HCT116 (cell line): Measurements from ENCODE around the gene IFITM10. TPM values are rescaled to one million over a fixed set of nuclear protein-coding genes. Genes with fewer than 3 reads are reported as not detected.

Experiments
- ATAC-seq: fragments of 200-7000 bp; cut with Tn5 transposase; 2 replicates; pipeline ENCODE4 v1.9.1; 2020; ENCODE audit warnings: mild to moderate bottlenecking, moderate library complexity
- BruUV-seq: library from RNA; stranded (reverse); fragments of 400-500 nt; replicated peaks from 2 replicates; lab custom pipeline; 2021; lab: Mats Ljungman, UMichigan
- CTCF ChIA-PET: fragments of 300-600 bp; sonication (Branson Sonifier 250); formaldehyde crosslinking; loops from one replicate; lab custom pipeline; 2021; ENCODE audit warnings: antibody characterized with exemption; lab: Charles Lee
- POLR2A ChIA-PET: fragments of 300-600, 350-600 bp; sonication (Branson Sonifier 250); formaldehyde crosslinking; loops from one replicate; lab custom pipeline; 2021; ENCODE audit warnings: antibody characterized with exemption; lab: Charles Lee
- RAD21 ChIA-PET, 2 experiments: fragments of 300-600 bp; sonication (Branson Sonifier 250); formaldehyde crosslinking; loops; one replicate each; lab custom pipeline; 2023; ENCODE audit warnings: low total read pairs in 2 of 2; ENCODE audit not compliant: uncharacterized antibody in 2 of 2, unreplicated experiment in 2 of 2, low non-redundant PET in 1 of 2; lab: Charles Lee
- DNase-seq: peaks from one replicate; pipeline ENCODE4 v3.0.0-alpha.2; 2010; ENCODE audit warnings: low read depth, low spot score
- H2AFZ ChIP-seq: fragments of 200-600 bp; shearing (Covaris generic), sonication (generic); 2 replicates; pipeline ENCODE4 v1.6.1; 2017; ENCODE audit warnings: low read depth, mixed run types, mixed read lengths, antibody characterized with exemption, low read length; ENCODE audit not compliant: poor library complexity, severe bottlenecking
- H3K27ac ChIP-seq: 2 replicates; pipeline ENCODE4 v1.5.1; 2012; ENCODE audit warnings: low read depth, low read length
- H3K27me3 ChIP-seq: fragments of 200-600 bp; sonication (generic); 2 replicates; pipeline ENCODE4 v1.6.1; 2016; ENCODE audit warnings: mixed run types, low read length, mixed read lengths; ENCODE audit not compliant: insufficient read depth
- H3K36me3 ChIP-seq, 2 experiments: fragments of 200-500 bp in 1 of 2; fragments of 200-600 bp in 1 of 2; sonication (Bioruptor generic) in 1 of 2; sonication (generic) in 1 of 2; 2 replicates each; pipeline versions ENCODE4 v1.5.1 to v1.6.1; 2014 to 2016; ENCODE audit warnings: low read length in 2 of 2, inconsistent platforms in 1 of 2, mixed read lengths in 1 of 2, mixed run types in 1 of 2; ENCODE audit not compliant: insufficient read depth in 2 of 2, control insufficient read depth in 1 of 2
- H3K4me1 ChIP-seq, 2 experiments: fragments of 200-600 bp in 1 of 2; sonication (generic) in 1 of 2; 2 replicates each; pipeline versions ENCODE4 v1.5.1 to v1.6.1; 2012 to 2017; ENCODE audit warnings: low read length in 2 of 2, inconsistent platforms in 1 of 2, mild to moderate bottlenecking in 1 of 2, mixed read lengths in 1 of 2, mixed run types in 1 of 2, moderate library complexity in 1 of 2; ENCODE audit not compliant: insufficient read depth in 2 of 2, control insufficient read depth in 1 of 2
- H3K4me2 ChIP-seq: fragments of 200-600 bp; sonication (generic); 2 replicates; pipeline ENCODE4 v1.6.1; 2017; ENCODE audit warnings: mixed run types, low read length, mixed read lengths
- H3K4me3 ChIP-seq, 2 experiments: fragments of 200-600 bp in 1 of 2; sonication (generic) in 1 of 2; replicated peaks in 1 of 2; 2 replicates each; pipeline ENCODE4 v1.5.1; 2011 to 2016; ENCODE audit warnings: low read length in 2 of 2, control low read depth in 1 of 2, low read depth in 1 of 2, mild to moderate bottlenecking in 1 of 2, mixed read lengths in 1 of 2, mixed run types in 1 of 2
- H3K79me2 ChIP-seq: fragments of 200-600 bp; sonication (generic); 2 replicates; pipeline ENCODE4 v1.6.1; 2017; ENCODE audit warnings: mild to moderate bottlenecking, mixed run types, low read length, moderate library complexity, mixed read lengths; ENCODE audit not compliant: insufficient read depth
- H3K9ac ChIP-seq: fragments of 200-600 bp; sonication (generic); 2 replicates; pipeline ENCODE4 v1.6.1; 2016; ENCODE audit warnings: low read length, mixed read lengths
- H3K9me2 ChIP-seq: fragments of 200-600 bp; sonication (generic), shearing (Covaris generic); 2 replicates; pipeline ENCODE4 v1.6.1; 2017; ENCODE audit warnings: mixed run types, mild to moderate bottlenecking, moderate library complexity; ENCODE audit not compliant: insufficient read depth
- H3K9me3 ChIP-seq, 2 experiments: fragments of 200-500 bp in 1 of 2; fragments of 200-600 bp in 1 of 2; sonication (Bioruptor generic) in 1 of 2; sonication (generic) in 1 of 2; 2 replicates each; pipeline ENCODE4 v1.6.1; 2014 to 2017; ENCODE audit warnings: low read length in 2 of 2, mixed read lengths in 2 of 2, inconsistent platforms in 1 of 2, low read depth in 1 of 2, mild to moderate bottlenecking in 1 of 2, mixed run types in 1 of 2, moderate library complexity in 1 of 2; ENCODE audit not compliant: control insufficient read depth in 1 of 2, insufficient read depth in 1 of 2
- H4K20me1 ChIP-seq: fragments of 200-600 bp; sonication (generic), shearing (Covaris generic); 2 replicates; pipeline ENCODE4 v1.6.1; 2017; ENCODE audit warnings: mixed run types, mild to moderate bottlenecking, moderate library complexity; ENCODE audit not compliant: insufficient read depth
- ATF3 ChIP-seq: IDR thresholded peaks from 2 replicates; pipeline ENCODE4 v1.6.1; 2012
- CBX3 ChIP-seq: IDR thresholded peaks from 2 replicates; pipeline ENCODE4 v1.6.1; 2012; ENCODE audit warnings: low read depth
- CEBPB ChIP-seq: IDR thresholded peaks from 2 replicates; pipeline ENCODE4 v1.6.1; 2012; ENCODE audit warnings: low read depth
- CTCF ChIP-seq, 3 experiments: fragments of 200-600 bp in 1 of 3; sonication (generic) in 1 of 3; IDR thresholded peaks in 2 of 3; conservative IDR thresholded peaks in 1 of 3; 2 replicates each; pipeline ENCODE4 v1.5.1; 2012 to 2017; ENCODE audit warnings: low read depth in 2 of 3, low read length in 2 of 3, antibody characterized with exemption in 1 of 3, borderline replicate concordance in 1 of 3, control low read depth in 1 of 3, mild to moderate bottlenecking in 1 of 3, mixed read lengths in 1 of 3, mixed run types in 1 of 3, moderate library complexity in 1 of 3; ENCODE audit not compliant: insufficient read depth in 1 of 3
- EGR1 ChIP-seq: IDR thresholded peaks from 2 replicates; pipeline ENCODE4 v1.6.1; 2012; ENCODE audit warnings: low read depth
- ELF1 ChIP-seq: IDR thresholded peaks from 2 replicates; pipeline ENCODE4 v1.6.1; 2012; ENCODE audit warnings: low read depth, borderline replicate concordance
- EZH2phosphoT487 ChIP-seq: fragments of 200-600 bp; IDR thresholded peaks from 2 replicates; pipeline ENCODE4 v1.6.1; 2018; ENCODE audit warnings: antibody characterized with exemption, borderline replicate concordance
- FOSL1 ChIP-seq: IDR thresholded peaks from 2 replicates; pipeline ENCODE4 v1.6.1; 2012; ENCODE audit warnings: low read depth
- POLR2AphosphoS5 ChIP-seq: IDR thresholded peaks from 2 replicates; pipeline ENCODE4 v1.6.1; 2011; ENCODE audit warnings: mild to moderate bottlenecking, low read depth, low read length, moderate library complexity
- REST ChIP-seq: IDR thresholded peaks from 2 replicates; pipeline ENCODE4 v1.6.1; 2012; ENCODE audit warnings: low read depth
- TCF7L2 ChIP-seq: IDR thresholded peaks from 2 replicates; pipeline ENCODE4 v1.7.0; 2011; ENCODE audit warnings: borderline replicate concordance, inconsistent platforms; ENCODE audit not compliant: insufficient read depth, insufficient read length; ENCODE audit errors: extremely low read depth
- intact Hi-C: fragments of 100-400 bp; cut with micrococcal nuclease; formaldehyde crosslinking; loops from 2 replicates; pipeline ENCODE4 v1.10.0; 2022
- total RNA-seq: library from RNA; stranded (reverse); gene quantifications from one replicate; pipeline ENCODE4 v1.2.1, GENCODE V29; 2021; ENCODE audit not compliant: unreplicated experiment

IFITM10 gene
- total RNA-seq, 1 experiment from 2014 or later: 1.9 TPM

DNA sequence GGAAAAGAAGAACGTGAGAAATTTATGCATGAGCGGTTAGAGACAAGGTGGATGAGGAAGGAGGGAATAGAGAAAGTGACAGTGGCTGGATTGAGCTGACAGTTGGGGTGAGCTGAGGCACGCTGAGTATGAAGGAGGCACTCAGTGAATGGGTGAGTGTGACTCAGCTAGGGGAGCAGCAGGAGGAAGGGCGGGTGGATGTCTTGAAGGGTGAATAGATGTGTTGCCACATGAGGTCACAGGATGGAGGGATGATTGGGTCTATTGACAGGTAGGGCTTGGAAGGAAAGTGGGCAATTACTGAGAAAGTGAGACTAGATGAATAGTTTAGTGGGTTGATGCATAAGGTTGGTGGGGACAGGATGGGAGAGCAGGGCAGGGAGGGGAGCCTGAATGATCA is 8.0 kb downstream of the IFITM10 start (continued):
- TF ChIP-seq CTCF (IDR thresholded peaks at IDR 0.05 in 2 of 3, conservative IDR thresholded peaks at IDR 0.05 in 1 of 3; ENCODE audit: borderline replicate concordance in 1 of 3, insufficient read depth in 1 of 3, low read depth in 2 of 3, low read length in 2 of 3) (no peak), POLR2AphosphoS5 (no peak), EZH2phosphoT487 (no peak), ELF1 (no peak), ATF3 (no peak), CBX3 (no peak)
- TF ChIP-seq, all 23 proteins: peak for 0

DNA sequence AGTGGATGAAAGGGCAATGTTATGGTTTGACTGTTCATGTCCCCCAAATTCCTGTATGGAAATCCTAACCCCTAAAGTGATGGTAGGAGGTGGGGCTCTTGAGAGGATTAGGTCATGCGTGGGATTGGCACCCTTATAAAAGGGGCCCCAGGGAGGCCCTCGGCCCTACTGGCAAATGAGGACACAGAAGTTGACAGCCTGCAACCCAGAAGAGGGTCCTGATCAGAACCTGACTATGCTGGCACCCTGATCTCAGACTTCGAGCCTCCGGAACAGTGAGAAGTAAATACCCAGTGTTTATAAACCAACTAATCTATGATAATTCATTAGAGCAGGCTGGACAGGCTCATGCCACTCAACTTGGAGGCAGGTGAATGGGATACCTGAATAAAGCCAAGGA is 8.7 kb downstream of the IFITM10 start:
- no peak for DNase-seq
- Histone ChIP-seq H3K36me3 (no peaks in the 10 kb centered on the region), H3K4me3 (no peak overlapping the region), H4K20me1 (no peaks in the 10 kb centered on the region), H3K4me1 (no peaks in the 10 kb centered on the region), H3K27me3 (peaks cover 12% of the 10 kb centered on the region; the same call in 1 of the 2 replicates), H3K4me2 (no peak overlapping the region), H3K79me2 (no peaks in the 10 kb centered on the region), H3K9me3 (peaks cover 6 to 11% of the 10 kb centered on the region in 2 experiments; a peak in 3 of 4 replicates), H3K27ac (no peak overlapping the region), H2AFZ (no peak overlapping the region), H3K9me2 (no peaks in the 10 kb centered on the region), H3K9ac (no peak overlapping the region)
- ATAC-seq: no peak
- ChIA-PET CTCF (no interaction called here), POLR2A (no interaction called here), RAD21 (no interaction called here)
- intact Hi-C loops: no loop called here
- TF ChIP-seq POLR2AphosphoS5 (no peak), TCF7L2 (no peak), EZH2phosphoT487 (no peak), FOSL1 (no peak), CEBPB (no peak), EGR1 (no peak), REST (no peak)
- no TSS peak for BruUV-seq
